Measurements from ENCODE around the gene PIANP.

The PIANP gene

DNA sequence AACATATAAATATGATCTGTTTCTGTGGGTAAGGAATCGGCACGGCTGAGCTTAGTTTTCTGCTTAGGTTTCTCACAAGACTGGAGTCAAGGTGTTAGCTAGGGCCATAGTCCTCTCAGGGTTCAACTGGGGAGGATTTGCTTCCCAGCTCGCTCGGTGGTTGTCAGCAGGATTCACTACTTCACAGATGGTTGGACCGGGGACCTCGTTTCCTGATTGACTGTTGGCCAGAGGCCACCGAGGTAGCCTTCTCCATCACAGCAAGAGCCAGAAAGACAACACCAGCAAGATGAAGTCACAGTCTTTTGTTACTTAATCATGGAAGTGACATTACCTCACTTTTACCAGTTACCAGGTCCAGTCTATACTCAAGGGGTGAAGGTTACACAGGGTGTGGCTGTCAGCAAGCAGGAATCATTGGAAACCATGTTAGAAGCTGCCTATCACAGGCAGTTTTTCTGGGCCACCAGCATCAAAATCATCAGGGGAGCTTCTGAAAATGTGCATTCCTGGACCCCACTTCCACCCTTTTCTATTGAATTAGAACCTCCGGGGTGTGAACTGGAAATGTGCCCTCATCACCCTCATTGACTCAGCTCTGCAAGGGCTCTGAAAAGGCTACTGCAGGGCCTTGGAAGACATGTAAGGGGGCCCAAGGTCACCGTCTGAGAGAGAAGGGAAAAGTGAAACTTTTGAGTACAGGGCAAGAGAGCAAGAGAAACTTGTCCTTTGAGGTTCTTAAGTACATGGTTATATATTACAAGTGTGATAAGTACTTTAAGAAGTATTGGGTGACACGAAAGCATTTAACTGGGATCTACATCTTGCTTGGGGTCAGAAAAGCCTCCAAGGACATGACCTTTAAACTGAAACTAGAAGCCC, 34.1 kb upstream of the PIANP start:
- Histone ChIP-seq H3K36me3 (ENCODE audit: insufficient read depth, low read length) (peaks cover 28% of the 10 kb centered on the region), H3K9ac (ENCODE audit: low read depth, low read length) (no peak overlapping the region), H3K4me2 (ENCODE audit: insufficient read depth, low read length) (no peak overlapping the region), H4K20me1 (ENCODE audit: insufficient read depth, low read length) (no peaks in the 10 kb centered on the region), H3K9me3 (ENCODE audit: insufficient read depth, low read length, severe bottlenecking) (no peaks in the 10 kb centered on the region), H3K79me2 (ENCODE audit: insufficient read depth, low read length) (no peaks in the 10 kb centered on the region), H3K27ac (ENCODE audit: low read length) (no peak overlapping the region), H3K4me1 (ENCODE audit: insufficient read depth, low read length) (no peaks in the 10 kb centered on the region), H2AFZ (ENCODE audit: low read depth, low read length) (no peak overlapping the region), H3K4me3 (ENCODE audit: low read depth in 1 of 2, low read length in 2 of 2) (no peak overlapping the region), H3K27me3 (ENCODE audit: insufficient read depth, low read length, poor library complexity) (no peaks in the 10 kb centered on the region)
- ATAC-seq (ENCODE audit: insufficient read depth, low read depth) (no peak), DNase-seq (no peak)
- no peak for TF ChIP-seq EZH2 (IDR thresholded peaks at IDR 0.05; ENCODE audit: borderline replicate concordance, low read depth, low read length, severe bottlenecking)
- TF ChIP-seq, protein P1, sequence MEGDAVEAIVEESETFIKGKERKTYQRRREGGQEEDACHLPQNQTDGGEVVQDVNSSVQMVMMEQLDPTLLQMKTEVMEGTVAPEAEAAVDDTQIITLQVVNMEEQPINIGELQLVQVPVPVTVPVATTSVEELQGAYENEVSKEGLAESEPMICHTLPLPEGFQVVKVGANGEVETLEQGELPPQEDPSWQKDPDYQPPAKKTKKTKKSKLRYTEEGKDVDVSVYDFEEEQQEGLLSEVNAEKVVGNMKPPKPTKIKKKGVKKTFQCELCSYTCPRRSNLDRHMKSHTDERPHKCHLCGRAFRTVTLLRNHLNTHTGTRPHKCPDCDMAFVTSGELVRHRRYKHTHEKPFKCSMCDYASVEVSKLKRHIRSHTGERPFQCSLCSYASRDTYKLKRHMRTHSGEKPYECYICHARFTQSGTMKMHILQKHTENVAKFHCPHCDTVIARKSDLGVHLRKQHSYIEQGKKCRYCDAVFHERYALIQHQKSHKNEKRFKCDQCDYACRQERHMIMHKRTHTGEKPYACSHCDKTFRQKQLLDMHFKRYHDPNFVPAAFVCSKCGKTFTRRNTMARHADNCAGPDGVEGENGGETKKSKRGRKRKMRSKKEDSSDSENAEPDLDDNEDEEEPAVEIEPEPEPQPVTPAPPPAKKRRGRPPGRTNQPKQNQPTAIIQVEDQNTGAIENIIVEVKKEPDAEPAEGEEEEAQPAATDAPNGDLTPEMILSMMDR (IDR thresholded peaks at IDR 0.05; ENCODE audit: borderline replicate concordance, extremely low read depth, low read length, poor library complexity, severe bottlenecking): no peak

DNA sequence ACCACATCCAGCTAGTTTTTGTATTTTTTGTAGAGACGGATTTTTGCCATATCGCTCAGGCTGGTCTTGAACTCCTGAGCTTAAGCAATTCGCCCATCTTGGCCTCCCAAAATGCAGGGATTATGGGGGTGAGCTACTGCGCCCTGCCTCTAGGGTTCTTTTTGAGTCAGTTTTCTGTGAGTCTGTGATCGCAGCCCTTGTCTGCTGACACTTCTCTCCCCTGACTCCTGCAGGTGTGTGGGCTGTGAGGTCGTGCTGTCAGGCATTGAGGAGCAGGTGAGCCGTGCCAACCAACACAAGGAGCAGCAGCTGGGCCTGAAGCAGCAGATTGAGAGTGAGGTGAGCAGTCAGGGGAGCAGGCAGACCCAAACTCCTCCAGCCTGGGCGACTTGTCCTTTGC, 29.6 kb upstream of the PIANP start:
- TF ChIP-seq, protein P1 (IDR thresholded peaks at IDR 0.05; ENCODE audit: borderline replicate concordance, extremely low read depth, low read length, poor library complexity, severe bottlenecking): no peak
- TF ChIP-seq EZH2 (IDR thresholded peaks at IDR 0.05; ENCODE audit: borderline replicate concordance, low read depth, low read length, severe bottlenecking): no peak
- Histone ChIP-seq H3K79me2 (ENCODE audit: insufficient read depth, low read length) (peaks cover 6% of the 10 kb centered on the region), H3K27me3 (ENCODE audit: insufficient read depth, low read length, poor library complexity) (no peaks in the 10 kb centered on the region), H3K4me2 (ENCODE audit: insufficient read depth, low read length) (no peak overlapping the region), H2AFZ (ENCODE audit: low read depth, low read length) (no peak overlapping the region), H3K9me3 (ENCODE audit: insufficient read depth, low read length, severe bottlenecking) (no peaks in the 10 kb centered on the region), H3K36me3 (ENCODE audit: insufficient read depth, low read length) (peaks cover 51% of the 10 kb centered on the region), H3K27ac (ENCODE audit: low read length) (no peak overlapping the region), H3K9ac (ENCODE audit: low read depth, low read length) (no peak overlapping the region), H3K4me3 (ENCODE audit: low read depth in 1 of 2, low read length in 2 of 2) (no peak overlapping the region), H3K4me1 (ENCODE audit: insufficient read depth, low read length) (peaks cover 5% of the 10 kb centered on the region; the same call in 1 of the 2 replicates), H4K20me1 (ENCODE audit: insufficient read depth, low read length) (no peaks in the 10 kb centered on the region)
- DNase-seq (no peak), ATAC-seq (ENCODE audit: insufficient read depth, low read depth) (no peak)

DNA sequence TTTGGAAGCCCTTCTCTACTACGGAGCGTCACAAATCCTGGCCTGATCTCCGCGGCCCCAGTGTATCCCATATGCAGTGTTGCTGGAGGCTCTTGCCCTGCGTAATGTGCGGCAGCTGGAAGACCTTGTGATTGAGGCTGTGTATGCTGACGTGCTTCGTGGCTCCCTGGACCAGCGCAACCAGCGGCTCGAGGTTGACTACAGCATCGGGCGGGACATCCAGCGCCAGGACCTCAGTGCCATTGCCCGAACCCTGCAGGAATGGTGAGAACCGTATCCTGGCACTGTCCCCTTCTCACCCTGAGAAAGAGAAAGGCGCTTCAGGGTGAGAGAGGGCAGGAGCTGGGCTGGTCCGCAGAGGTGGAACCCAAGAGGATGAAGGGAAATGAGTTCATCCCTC, 28.6 kb upstream of the PIANP start:
- ATAC-seq (ENCODE audit: insufficient read depth, low read depth): no peak
- Histone ChIP-seq H3K4me1 (ENCODE audit: insufficient read depth, low read length) (peaks cover 15% of the 10 kb centered on the region), H2AFZ (ENCODE audit: low read depth, low read length) (no peak overlapping the region), H3K4me2 (ENCODE audit: insufficient read depth, low read length) (no peak overlapping the region), H3K4me3 (ENCODE audit: low read depth in 1 of 2, low read length in 2 of 2) (no peak overlapping the region), H3K27ac (ENCODE audit: low read length) (no peak overlapping the region), H3K27me3 (ENCODE audit: insufficient read depth, low read length, poor library complexity) (no peaks in the 10 kb centered on the region), H4K20me1 (ENCODE audit: insufficient read depth, low read length) (no peaks in the 10 kb centered on the region), H3K9me3 (ENCODE audit: insufficient read depth, low read length, severe bottlenecking) (no peaks in the 10 kb centered on the region), H3K9ac (ENCODE audit: low read depth, low read length) (no peak overlapping the region), H3K36me3 (ENCODE audit: insufficient read depth, low read length) (peaks cover 46% of the 10 kb centered on the region), H3K79me2 (ENCODE audit: insufficient read depth, low read length) (peaks cover 14% of the 10 kb centered on the region)
- TF ChIP-seq, protein P1 (IDR thresholded peaks at IDR 0.05; ENCODE audit: borderline replicate concordance, extremely low read depth, low read length, poor library complexity, severe bottlenecking): no peak
- DNase-seq: no peak
